MM.1S (cell line): Measurements from ENCODE around the gene APBB2.
"Not testable (repeated sequence)": the region's sequence is repeated elsewhere in the genome, so short reads cannot be mapped to it uniquely, and the experiment has no call there.

Experiments
- DNase-seq: peaks from one replicate; pipeline ENCODE4 v3.0.0-alpha.2; 2015
- H2AFZ ChIP-seq: fragments of 300-600 bp; sonication (generic); 2 replicates; pipeline ENCODE4 v1.6.0; 2016; ENCODE audit warnings: antibody characterized with exemption, low read length
- H3F3A ChIP-seq: fragments of 300-600 bp; sonication (generic); 2 replicates; pipeline ENCODE4 v1.6.1; 2016; ENCODE audit warnings: mild to moderate bottlenecking, antibody characterized with exemption, low read length, moderate library complexity, mixed read lengths; ENCODE audit not compliant: insufficient read depth
- H3K27ac ChIP-seq: fragments of 300-600 bp; sonication (generic); 2 replicates; pipeline ENCODE4 v1.5.1; 2016; ENCODE audit warnings: mild to moderate bottlenecking, low read length
- H3K27me3 ChIP-seq: fragments of 300-600 bp; sonication (generic); replicated peaks from 2 replicates; pipeline ENCODE4 v1.6.0; 2016; ENCODE audit warnings: low read length; ENCODE audit not compliant: insufficient read depth
- H3K36me3 ChIP-seq: fragments of 300-600 bp; sonication (generic); replicated peaks from 2 replicates; pipeline ENCODE4 v1.6.1; 2016; ENCODE audit warnings: mild to moderate bottlenecking, low read length, mixed read lengths; ENCODE audit not compliant: insufficient read depth
- H3K4me1 ChIP-seq: fragments of 300-600 bp; sonication (generic); 2 replicates; pipeline ENCODE4 v1.6.1; 2016; ENCODE audit warnings: low read length, mixed read lengths
- H3K4me2 ChIP-seq: fragments of 300-600 bp; sonication (generic); 2 replicates; pipeline ENCODE4 v1.6.0; 2016; ENCODE audit warnings: low read depth, low read length
- H3K4me3 ChIP-seq: fragments of 300-600 bp; sonication (generic); 2 replicates; pipeline ENCODE4 v1.5.1; 2016; ENCODE audit warnings: low read length, mixed read lengths
- H3K79me2 ChIP-seq: fragments of 300-600 bp; sonication (generic); 2 replicates; pipeline ENCODE4 v1.6.1; 2016; ENCODE audit warnings: mixed run types, low read length, mixed read lengths
- H3K9ac ChIP-seq: fragments of 300-600 bp; sonication (generic); 2 replicates; pipeline ENCODE4 v1.6.1; 2016; ENCODE audit warnings: low read length, mixed read lengths
- H3K9me2 ChIP-seq: fragments of 300-600 bp; sonication (generic); replicated peaks from 2 replicates; pipeline ENCODE4 v1.6.1; 2016; ENCODE audit warnings: mild to moderate bottlenecking, low read length, mixed read lengths; ENCODE audit not compliant: insufficient read depth
- H3K9me3 ChIP-seq: fragments of 300-600 bp; sonication (generic); replicated peaks from 2 replicates; pipeline ENCODE4 v1.6.1; 2016; ENCODE audit warnings: mild to moderate bottlenecking, low read length, mixed read lengths; ENCODE audit not compliant: insufficient read depth
- H4K20me1 ChIP-seq: fragments of 300-600 bp; sonication (generic); 2 replicates; pipeline ENCODE4 v1.6.1; 2016; ENCODE audit warnings: mild to moderate bottlenecking, low read length, moderate library complexity, mixed read lengths; ENCODE audit not compliant: insufficient read depth
- EZH2 ChIP-seq: fragments of 300-600 bp; sonication (generic); optimal IDR thresholded peaks from 2 replicates; pipeline ENCODE3; 2017; ENCODE audit warnings: low read depth, mild to moderate bottlenecking, antibody characterized with exemption, low read length, mixed read lengths
- EZH2phosphoT487 ChIP-seq: fragments of 300-600 bp; sonication (generic); IDR thresholded peaks from 2 replicates; pipeline ENCODE4 v1.6.1; 2018; ENCODE audit warnings: antibody characterized with exemption, low read length
- TF ChIP-seq, protein P1 (sequence below): fragments of 300-600 bp; sonication (generic); IDR thresholded peaks from 2 replicates; pipeline ENCODE4 v1.5.1; 2016; ENCODE audit warnings: antibody characterized with exemption, low read length, mixed read lengths

Gene APBB2

DNA sequence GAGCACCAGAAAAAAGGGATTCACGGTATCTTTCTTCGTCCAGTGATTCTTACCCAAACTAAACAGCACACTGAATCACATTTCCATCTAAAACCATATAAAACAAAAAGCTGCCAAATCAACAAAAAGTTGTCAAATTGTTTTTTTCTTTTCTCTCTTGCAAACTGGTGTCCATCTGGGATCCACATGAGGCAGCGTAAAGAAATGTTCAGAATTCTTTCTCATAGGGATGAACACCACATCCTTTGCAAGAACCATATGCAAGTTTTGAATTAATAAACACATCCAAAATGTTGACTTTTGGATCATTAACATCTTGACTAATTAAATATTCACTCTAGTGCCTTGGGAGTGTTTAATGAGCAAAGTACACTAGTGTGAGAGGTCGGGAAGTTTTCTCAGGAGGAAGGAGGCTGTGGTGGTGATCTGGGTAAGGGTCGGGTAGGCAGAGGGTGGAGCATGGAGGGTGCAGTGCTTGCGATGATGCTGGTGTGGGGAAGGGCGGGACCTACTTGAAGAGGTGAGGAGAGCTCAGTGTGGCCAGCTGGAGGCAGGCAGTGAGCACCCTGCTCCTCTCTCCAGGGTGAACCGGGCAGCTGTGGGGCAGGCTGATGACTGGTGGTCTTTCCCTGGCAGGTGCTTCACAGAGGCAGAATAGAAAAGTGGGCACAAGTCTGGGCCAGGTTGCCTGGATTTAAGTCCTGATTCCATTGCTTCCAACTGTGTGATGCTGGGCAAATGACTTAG, 391.7 kb downstream of the APBB2 start:
- H3K36me3 ChIP-seq = no peaks in the 10 kb centered on the region
- no peak overlapping the region for H3K27ac ChIP-seq
- TF ChIP-seq EZH2 (no peak), EZH2phosphoT487 (no peak)
- TF ChIP-seq, protein P1, sequence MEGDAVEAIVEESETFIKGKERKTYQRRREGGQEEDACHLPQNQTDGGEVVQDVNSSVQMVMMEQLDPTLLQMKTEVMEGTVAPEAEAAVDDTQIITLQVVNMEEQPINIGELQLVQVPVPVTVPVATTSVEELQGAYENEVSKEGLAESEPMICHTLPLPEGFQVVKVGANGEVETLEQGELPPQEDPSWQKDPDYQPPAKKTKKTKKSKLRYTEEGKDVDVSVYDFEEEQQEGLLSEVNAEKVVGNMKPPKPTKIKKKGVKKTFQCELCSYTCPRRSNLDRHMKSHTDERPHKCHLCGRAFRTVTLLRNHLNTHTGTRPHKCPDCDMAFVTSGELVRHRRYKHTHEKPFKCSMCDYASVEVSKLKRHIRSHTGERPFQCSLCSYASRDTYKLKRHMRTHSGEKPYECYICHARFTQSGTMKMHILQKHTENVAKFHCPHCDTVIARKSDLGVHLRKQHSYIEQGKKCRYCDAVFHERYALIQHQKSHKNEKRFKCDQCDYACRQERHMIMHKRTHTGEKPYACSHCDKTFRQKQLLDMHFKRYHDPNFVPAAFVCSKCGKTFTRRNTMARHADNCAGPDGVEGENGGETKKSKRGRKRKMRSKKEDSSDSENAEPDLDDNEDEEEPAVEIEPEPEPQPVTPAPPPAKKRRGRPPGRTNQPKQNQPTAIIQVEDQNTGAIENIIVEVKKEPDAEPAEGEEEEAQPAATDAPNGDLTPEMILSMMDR = no peak
- H3K4me3 ChIP-seq = no peak overlapping the region
- H3K9me3 ChIP-seq = no peaks in the 10 kb centered on the region
- no peaks in the 10 kb centered on the region for H3K79me2 ChIP-seq
- no peaks in the 10 kb centered on the region for H4K20me1 ChIP-seq
- no peak for DNase-seq
- H3F3A ChIP-seq = no peaks in the 10 kb centered on the region
- no peak overlapping the region for H2AFZ ChIP-seq
- H3K4me2 ChIP-seq = no peak overlapping the region
- no peaks in the 10 kb centered on the region for H3K4me1 ChIP-seq
- H3K27me3 ChIP-seq = no peaks in the 10 kb centered on the region
- no peak overlapping the region for H3K9ac ChIP-seq
- no peaks in the 10 kb centered on the region for H3K9me2 ChIP-seq

DNA sequence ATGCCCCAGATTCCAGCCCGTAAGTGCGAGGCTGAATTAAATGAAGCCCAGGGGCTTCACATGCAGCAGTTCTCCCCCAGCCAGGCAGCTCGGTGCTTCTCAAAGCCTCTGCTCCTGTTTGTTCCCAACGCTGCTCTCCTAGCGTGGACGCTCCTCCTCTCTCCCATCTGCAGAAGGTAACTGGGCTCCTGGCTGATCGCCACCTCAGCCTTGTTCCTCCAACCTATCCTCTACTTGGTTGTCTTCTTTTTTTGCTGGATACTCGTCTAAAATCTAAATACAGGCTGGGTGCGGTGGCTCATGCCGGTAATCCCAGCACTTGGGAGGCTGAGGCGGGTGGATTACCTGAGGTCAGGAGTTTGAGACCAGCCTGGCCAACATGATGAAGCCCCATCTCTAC, 394.2 kb downstream of the APBB2 start:
- Histone ChIP-seq H3K4me3 (no peak overlapping the region), H3K9ac (no peak overlapping the region), H3K27me3 (no peaks in the 10 kb centered on the region), H3K27ac (no peak overlapping the region), H3K9me2 (no peaks in the 10 kb centered on the region), H3F3A (no peaks in the 10 kb centered on the region), H3K9me3 (no peaks in the 10 kb centered on the region), H3K79me2 (no peaks in the 10 kb centered on the region), H2AFZ (no peak overlapping the region), H3K36me3 (no peaks in the 10 kb centered on the region), H3K4me1 (no peaks in the 10 kb centered on the region), H4K20me1 (no peaks in the 10 kb centered on the region), H3K4me2 (no peak overlapping the region)
- no peak for TF ChIP-seq EZH2
- TF ChIP-seq, protein P1 = no peak
- no peak for TF ChIP-seq EZH2phosphoT487
- no peak for DNase-seq

DNA sequence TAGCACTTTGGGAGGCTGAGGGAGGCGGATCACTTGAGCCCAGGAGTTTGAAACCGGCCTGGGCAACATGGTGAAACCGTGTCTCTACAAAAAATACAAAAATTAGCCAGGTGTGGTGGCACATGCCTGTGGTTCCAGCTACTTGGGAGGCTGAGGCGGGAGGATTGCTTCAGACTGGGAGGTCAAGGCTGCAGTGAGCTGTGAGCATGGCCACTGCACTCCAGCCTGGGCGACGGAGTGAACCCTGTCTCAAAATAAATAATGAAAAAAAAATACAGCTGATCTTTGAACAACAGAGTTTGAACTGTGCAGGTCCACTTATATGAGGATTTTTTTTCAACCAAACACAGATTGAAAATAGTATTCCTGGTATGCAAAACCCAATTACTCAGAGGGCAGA, 397.2 kb downstream of the APBB2 start:
- not testable (repeated sequence) for DNase-seq, H3K4me1 ChIP-seq, H3K27me3 ChIP-seq, H2AFZ ChIP-seq, H3K36me3 ChIP-seq, H3K9ac ChIP-seq, H3K9me2 ChIP-seq, H4K20me1 ChIP-seq, H3K4me2 ChIP-seq, H3K9me3 ChIP-seq, H3K79me2 ChIP-seq, H3K27ac ChIP-seq, H3K4me3 ChIP-seq, H3F3A ChIP-seq

DNA sequence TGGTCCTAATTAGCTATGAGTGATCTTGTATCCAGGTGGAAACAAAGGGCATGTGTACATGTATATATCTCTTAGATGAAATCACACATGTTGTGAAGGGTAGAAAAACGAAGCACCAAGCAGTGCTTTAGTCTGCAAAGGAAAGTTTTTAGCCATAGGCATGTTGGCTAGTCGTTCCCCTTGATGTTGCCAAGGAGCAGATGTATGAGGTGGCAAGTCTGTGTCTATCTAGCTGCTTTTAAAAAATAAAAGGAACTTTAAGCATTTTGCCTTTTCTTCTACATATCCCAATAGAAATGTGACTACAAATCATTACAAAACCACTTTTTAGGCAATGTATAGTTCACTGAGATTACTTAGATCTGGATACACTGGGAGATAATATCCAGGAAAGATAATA, 401.5 kb downstream of the APBB2 start:
- no peak overlapping the region for H2AFZ ChIP-seq
- no peak overlapping the region for H3K4me3 ChIP-seq
- H3K4me2 ChIP-seq = no peak overlapping the region
- no peaks in the 10 kb centered on the region for H4K20me1 ChIP-seq
- TF ChIP-seq, protein P1 = no peak
- no peak overlapping the region for H3K9ac ChIP-seq
- no peaks in the 10 kb centered on the region for H3K27me3 ChIP-seq
- H3K79me2 ChIP-seq = no peaks in the 10 kb centered on the region
- H3K9me2 ChIP-seq = no peaks in the 10 kb centered on the region
- H3K27ac ChIP-seq = no peak overlapping the region
- H3K4me1 ChIP-seq = no peaks in the 10 kb centered on the region
- DNase-seq = no peak
- H3K9me3 ChIP-seq = no peaks in the 10 kb centered on the region
- no peaks in the 10 kb centered on the region for H3F3A ChIP-seq
- no peaks in the 10 kb centered on the region for H3K36me3 ChIP-seq
